BLaER1 (cell line): ENCODE measurements around the gene PSD4.

Source experiments
- H3K27ac ChIP-seq: shearing (Covaris generic); formaldehyde crosslinking; 2 replicates; pipeline ENCODE4 v1.8.1; 2022
- H3K27me3 ChIP-seq: shearing (Covaris generic); formaldehyde crosslinking; 2 replicates; pipeline ENCODE4 v1.8.1; 2022
- H3K36me3 ChIP-seq: shearing (Covaris generic); formaldehyde crosslinking; 2 replicates; pipeline ENCODE4 v1.8.1; 2022
- H3K4me1 ChIP-seq: shearing (Covaris generic); formaldehyde crosslinking; 2 replicates; pipeline ENCODE4 v1.8.1; 2022
- H3K4me2 ChIP-seq: shearing (Covaris generic); formaldehyde crosslinking; 2 replicates; pipeline ENCODE4 v1.8.1; 2022
- H3K4me3 ChIP-seq: shearing (Covaris generic); formaldehyde crosslinking; 2 replicates; pipeline ENCODE4 v1.8.1; 2022
- H3K9ac ChIP-seq: shearing (Covaris generic); formaldehyde crosslinking; 2 replicates; pipeline ENCODE4 v1.8.1; 2022
- H3K9me3 ChIP-seq: shearing (Covaris generic); formaldehyde crosslinking; 2 replicates; pipeline ENCODE4 v1.8.1; 2022
- H4K20me1 ChIP-seq: shearing (Covaris generic); formaldehyde crosslinking; 2 replicates; pipeline ENCODE4 v1.8.1; 2022
- Cebpa-rat ChIP-seq: shearing (Covaris generic); IDR thresholded peaks from 2 replicates; pipeline ENCODE4 v1.8.1; 2022

Gene PSD4

DNA sequence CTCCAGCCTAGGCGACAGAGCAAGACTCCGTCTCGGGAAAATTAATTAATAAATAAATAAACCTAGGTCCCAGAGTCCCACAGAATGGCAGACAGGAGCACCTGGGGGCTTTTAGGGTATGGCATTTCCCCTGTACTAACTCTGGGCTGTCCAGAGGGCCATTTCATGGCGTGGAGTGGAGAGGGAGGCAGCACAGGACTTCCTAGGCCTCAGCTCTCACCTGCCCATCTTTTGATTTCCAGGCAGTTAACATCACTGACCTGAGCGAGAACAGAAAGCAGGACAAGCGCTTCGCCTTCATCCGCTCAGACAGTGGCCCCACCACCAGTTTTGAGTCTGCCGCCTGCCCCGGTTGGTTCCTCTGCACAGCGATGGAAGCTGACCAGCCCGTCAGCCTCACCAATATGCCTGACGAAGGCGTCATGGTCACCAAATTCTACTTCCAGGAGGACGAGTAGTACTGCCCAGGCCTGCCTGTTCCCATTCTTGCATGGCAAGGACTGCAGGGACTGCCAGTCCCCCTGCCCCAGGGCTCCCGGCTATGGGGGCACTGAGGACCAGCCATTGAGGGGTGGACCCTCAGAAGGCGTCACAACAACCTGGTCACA is 41.3 kb upstream of the PSD4 start:
- Histone ChIP-seq H3K4me3 (no peak overlapping the region), H3K36me3 (no peaks in the 10 kb centered on the region), H3K9me3 (no peaks in the 10 kb centered on the region), H3K9ac (no peak overlapping the region), H3K27ac (no peak overlapping the region), H3K4me2 (no peak overlapping the region), H4K20me1 (no peaks in the 10 kb centered on the region), H3K4me1 (peaks cover 7% of the 10 kb centered on the region), H3K27me3 (no peaks in the 10 kb centered on the region)
- no peak for TF ChIP-seq Cebpa-rat

GRCh38 chr2:113133704-113134598 is 39.8 kb upstream of the PSD4 start:
- Histone ChIP-seq H3K27me3 (no peaks in the 10 kb centered on the region), H3K9me3 (no peaks in the 10 kb centered on the region), H3K4me3 (no peak overlapping the region), H3K36me3 (no peaks in the 10 kb centered on the region), H3K4me2 (no peak overlapping the region), H3K4me1 (peaks cover 21% of the 10 kb centered on the region), H3K9ac (no peak overlapping the region), H4K20me1 (no peaks in the 10 kb centered on the region), H3K27ac (no peak overlapping the region)
- TF ChIP-seq Cebpa-rat = no peak

DNA sequence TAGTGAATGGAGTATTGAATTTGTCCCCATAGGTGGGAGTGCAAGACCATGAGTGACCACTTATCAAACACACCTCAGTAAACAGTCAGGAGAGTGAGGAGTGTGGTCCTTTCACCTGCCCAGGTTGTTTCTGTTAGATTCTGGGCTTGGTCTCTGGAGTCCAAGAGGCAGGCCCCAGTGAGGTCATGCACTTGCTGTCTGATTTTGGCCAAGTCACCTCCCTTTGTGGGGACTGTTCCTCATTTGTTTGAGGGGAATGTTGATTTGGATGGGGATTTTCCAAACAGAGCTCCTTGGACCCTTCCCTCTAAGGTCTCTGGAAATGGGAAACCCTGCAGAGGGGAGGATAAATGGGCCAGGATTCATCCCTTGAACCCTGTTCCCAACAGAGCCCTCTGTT is 39.1 kb upstream of the PSD4 start:
- Histone ChIP-seq H3K27me3 (no peaks in the 10 kb centered on the region), H3K4me1 (peaks cover 24% of the 10 kb centered on the region), H3K4me2 (no peak overlapping the region), H3K9me3 (no peaks in the 10 kb centered on the region), H3K36me3 (no peaks in the 10 kb centered on the region), H3K27ac (no peak overlapping the region), H4K20me1 (no peaks in the 10 kb centered on the region), H3K4me3 (no peak overlapping the region), H3K9ac (no peak overlapping the region)
- TF ChIP-seq Cebpa-rat = no peak

GRCh38 chr2:113135317-113135716 is 38.5 kb upstream of the PSD4 start:
- Histone ChIP-seq H3K27ac (no peak overlapping the region), H3K9me3 (no peaks in the 10 kb centered on the region), H3K36me3 (no peaks in the 10 kb centered on the region), H3K4me3 (no peak overlapping the region), H4K20me1 (no peaks in the 10 kb centered on the region), H3K9ac (no peak overlapping the region), H3K4me1 (peaks cover 24% of the 10 kb centered on the region), H3K4me2 (no peak overlapping the region), H3K27me3 (no peaks in the 10 kb centered on the region)
- no peak for TF ChIP-seq Cebpa-rat

DNA sequence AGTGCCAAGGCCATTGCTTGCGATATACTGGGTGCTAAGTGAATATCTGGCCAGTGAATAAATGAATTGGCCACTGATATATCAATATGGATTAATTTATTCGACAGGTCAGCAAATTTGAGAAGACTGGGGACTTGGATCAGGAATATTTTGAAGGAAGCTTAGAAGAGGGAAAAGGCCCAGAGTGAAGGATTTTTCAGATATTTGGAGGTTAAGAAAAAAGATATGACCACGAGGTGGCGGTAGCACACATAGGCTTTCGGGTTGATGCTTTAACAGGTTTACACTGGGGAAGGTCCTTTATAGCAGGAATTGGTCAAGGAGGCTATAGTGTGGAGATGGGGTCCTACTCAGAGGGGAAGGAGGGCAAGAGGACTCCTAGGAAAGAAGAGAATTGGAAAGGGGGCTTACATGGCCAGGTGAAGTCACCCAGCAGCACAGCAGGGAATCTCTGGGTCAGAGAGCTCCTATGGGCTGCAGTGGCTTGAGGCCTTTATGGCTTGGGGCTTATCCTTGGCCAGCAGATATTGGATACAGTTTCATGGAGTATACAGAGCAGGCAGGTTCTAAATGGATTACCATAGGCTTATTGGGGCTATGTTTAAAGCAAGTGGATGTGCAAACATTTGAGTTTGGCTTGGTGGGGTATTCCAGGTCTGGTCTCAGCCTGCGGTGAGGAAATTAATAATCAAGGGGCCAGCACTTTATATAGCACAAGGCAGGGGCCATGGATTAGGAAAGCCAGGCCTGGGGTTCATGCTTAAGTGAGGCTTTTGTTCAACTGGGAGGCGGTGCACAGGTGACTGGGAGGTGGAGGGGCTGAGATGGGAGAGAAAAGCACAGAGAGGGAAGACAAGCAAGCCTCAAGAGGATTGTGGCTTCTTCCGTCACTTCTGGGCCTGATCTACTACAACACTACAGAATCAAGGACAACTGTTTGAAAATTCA is 36.7 kb upstream of the PSD4 start:
- Histone ChIP-seq H3K4me3 (no peak overlapping the region), H3K27me3 (no peaks in the 10 kb centered on the region), H3K4me2 (peak overlapping the region; percentile 58), H3K27ac (no peak overlapping the region; the same call in 1 of the 2 replicates), H3K36me3 (no peaks in the 10 kb centered on the region), H4K20me1 (no peaks in the 10 kb centered on the region), H3K4me1 (peaks cover 24% of the 10 kb centered on the region), H3K9ac (0 out of 2 replicates have a peak overlapping the region, but pooled peaks have one; percentile 5), H3K9me3 (no peaks in the 10 kb centered on the region)
- no peak for TF ChIP-seq Cebpa-rat

DNA sequence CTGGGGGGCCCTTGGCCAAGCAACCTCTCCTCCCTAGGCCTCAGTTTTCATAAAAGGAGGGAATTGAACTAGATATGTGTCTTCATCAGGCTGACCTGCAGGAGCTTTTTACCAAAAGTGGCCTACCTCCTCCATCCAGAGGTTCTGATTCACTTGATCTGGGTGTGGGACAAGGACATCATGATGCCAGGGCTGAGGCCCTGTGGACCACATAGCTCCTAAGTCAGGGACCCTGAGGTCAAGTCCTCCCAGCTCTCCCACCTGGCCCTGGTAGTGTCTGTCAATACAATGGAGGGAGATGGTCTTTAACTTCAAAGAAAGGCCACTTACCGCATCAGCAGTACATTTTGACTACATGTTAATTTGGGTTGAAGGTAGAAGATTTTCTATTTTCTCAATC is 35.9 kb upstream of the PSD4 start:
- Histone ChIP-seq H3K4me1 (peaks cover 24% of the 10 kb centered on the region), H3K4me3 (no peak overlapping the region)
- no peak for TF ChIP-seq Cebpa-rat

GRCh38 chr2:113138428-113139322 is 35.1 kb upstream of the PSD4 start:
- peak overlapping the region; percentile 58 for H3K4me2 ChIP-seq
- no peak overlapping the region for H3K4me3 ChIP-seq
- no peak overlapping the region; the same call in 1 of the 2 replicates for H3K27ac ChIP-seq

More for the DNA sequence above, 35.9 kb upstream of the PSD4 start:
- Histone ChIP-seq H3K9ac (0 out of 2 replicates have a peak overlapping the region, but pooled peaks have one; percentile 5), H3K27ac (no peak overlapping the region; the same call in 1 of the 2 replicates), H3K36me3 (no peaks in the 10 kb centered on the region), H3K9me3 (no peaks in the 10 kb centered on the region), H4K20me1 (no peaks in the 10 kb centered on the region), H3K4me2 (peak overlapping the region; percentile 58), H3K27me3 (no peaks in the 10 kb centered on the region)

DNA sequence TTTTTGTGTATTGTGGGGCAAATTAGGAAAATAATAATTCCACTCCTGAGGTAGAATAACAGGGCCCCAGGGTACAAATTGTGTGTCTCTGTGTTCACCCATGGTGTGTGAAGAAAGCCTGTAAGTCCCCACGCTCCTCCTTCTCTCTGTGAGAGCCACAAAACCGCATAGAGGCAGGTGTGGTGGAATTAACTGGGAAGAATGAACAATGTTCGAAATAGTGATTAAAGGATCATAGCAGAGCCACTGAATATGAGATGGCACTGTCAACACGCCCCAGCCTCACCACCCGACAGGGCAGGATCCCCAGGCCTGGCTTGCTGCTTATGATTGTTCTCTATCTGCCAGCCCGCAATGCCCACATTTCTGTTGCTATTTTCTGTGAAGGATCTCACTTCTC is 32.3 kb upstream of the PSD4 start:
- peaks cover 24% of the 10 kb centered on the region for H3K4me1 ChIP-seq
- no peak overlapping the region for H3K9ac ChIP-seq
- H3K27ac ChIP-seq = no peak overlapping the region
- no peaks in the 10 kb centered on the region for H4K20me1 ChIP-seq
- H3K4me3 ChIP-seq = no peak overlapping the region
- no peaks in the 10 kb centered on the region for H3K27me3 ChIP-seq
- H3K9me3 ChIP-seq = no peaks in the 10 kb centered on the region
- H3K4me2 ChIP-seq = no peak overlapping the region
- TF ChIP-seq Cebpa-rat = no peak
- no peaks in the 10 kb centered on the region for H3K36me3 ChIP-seq

More at GRCh38 chr2:113138428-113139322, 35.1 kb upstream of the PSD4 start:
- Histone ChIP-seq H3K27me3 (no peaks in the 10 kb centered on the region), H4K20me1 (no peaks in the 10 kb centered on the region), H3K36me3 (no peaks in the 10 kb centered on the region), H3K9ac (no peak overlapping the region), H3K9me3 (no peaks in the 10 kb centered on the region), H3K4me1 (peaks cover 24% of the 10 kb centered on the region)
- TF ChIP-seq Cebpa-rat = no peak

GRCh38 chr2:113142290-113142689 is 31.5 kb upstream of the PSD4 start:
- H3K27me3 ChIP-seq = no peaks in the 10 kb centered on the region
- TF ChIP-seq Cebpa-rat = no peak
- no peak overlapping the region for H3K9ac ChIP-seq

More at GRCh38 chr2:113142290-113142689, 31.5 kb upstream of the PSD4 start:
- Histone ChIP-seq H3K4me2 (no peak overlapping the region), H3K4me3 (no peak overlapping the region), H4K20me1 (no peaks in the 10 kb centered on the region), H3K36me3 (no peaks in the 10 kb centered on the region), H3K4me1 (peaks cover 19% of the 10 kb centered on the region), H3K9me3 (no peaks in the 10 kb centered on the region), H3K27ac (no peak overlapping the region)
